Esophagus (tissue), 2 donors: Measurements from ENCODE around the gene HSBP1. TPM values are rescaled to one million over a fixed set of nuclear protein-coding genes. Genes with fewer than 3 reads are reported as not detected.

Experiments
- H3K27ac ChIP-seq, 2 donors: one replicate each; pipeline ENCODE4 v1.5.1; 2013; ENCODE audit warnings: low read depth in 2 of 2, mild to moderate bottlenecking in 2 of 2, inconsistent platforms in 1 of 2, low read length in 1 of 2, moderate library complexity in 1 of 2
- H3K27me3 ChIP-seq, 2 donors: one replicate each; pipeline ENCODE4 v1.6.1; 2013; ENCODE audit warnings: low read length in 2 of 2, control low read depth in 1 of 2, mild to moderate bottlenecking in 1 of 2; ENCODE audit not compliant: insufficient read depth in 2 of 2, control insufficient read depth in 1 of 2
- H3K36me3 ChIP-seq, 2 donors: one replicate each; pipeline ENCODE4 v1.6.1; 2013; ENCODE audit warnings: low read length in 1 of 2; ENCODE audit not compliant: control insufficient read depth in 2 of 2, insufficient read depth in 2 of 2
- H3K4me1 ChIP-seq, 2 donors: one replicate each; pipeline ENCODE4 v1.6.1; 2013; ENCODE audit warnings: low read length in 1 of 2; ENCODE audit not compliant: control insufficient read depth in 2 of 2, insufficient read depth in 2 of 2
- H3K4me3 ChIP-seq, 2 donors: one replicate each; pipeline ENCODE4 v1.5.1; 2013; ENCODE audit warnings: low read length in 2 of 2, mild to moderate bottlenecking in 2 of 2, low read depth in 1 of 2, moderate library complexity in 1 of 2
- H3K9me3 ChIP-seq, 2 donors: one replicate each; pipeline ENCODE4 v1.6.1; 2013; ENCODE audit warnings: mild to moderate bottlenecking in 2 of 2, low read depth in 1 of 2, low read length in 1 of 2, moderate library complexity in 1 of 2; ENCODE audit not compliant: control insufficient read depth in 2 of 2, insufficient read depth in 1 of 2
- WGBS, 2 donors: extraction: QIAGEN DNeasy Blood & Tissue Kit; methylation state at CpG; one replicate each; pipeline ENCODE4 v1.1.7; 2013; 5-methylcytosine and 5-hydroxymethylcytosine counted together
- polyA plus RNA-seq, 2 donors: library from polyadenylated mRNA; stranded (reverse); fragments of 200-250 nt; gene quantifications; one replicate each; pipeline ENCODE4 v1.2.3, GENCODE V29; 2013
- donor health status: healthy with polysubstance abuse.
- donor health status: Bipolar disorder and iron deficiency.

The HSBP1 gene
- polyA plus RNA-seq, 2 donors: 46.2 to 80.6 TPM

GRCh38 chr16:83779886-83780285, 27.9 kb upstream of the HSBP1 start:
- 28 to 37% methylated on average over 6 of the region's 6 CpGs for WGBS, 2 donors

GRCh38 chr16:83785455-83785854, 22.3 kb upstream of the HSBP1 start:
- no peaks in the 10 kb centered on the region for H3K27me3 ChIP-seq
- 79 to 84% methylated on average over 2 of the region's 2 CpGs for WGBS, 2 donors
- H3K9me3 ChIP-seq: no peaks in the 10 kb centered on the region
- no peaks in the 10 kb centered on the region for H3K36me3 ChIP-seq
- no peak overlapping the region for H3K4me3 ChIP-seq
- no peak overlapping the region for H3K27ac ChIP-seq
- no peaks in the 10 kb centered on the region for H3K4me1 ChIP-seq

More at GRCh38 chr16:83779886-83780285, 27.9 kb upstream of the HSBP1 start:
- Histone ChIP-seq H3K9me3 (no peaks in the 10 kb centered on the region), H3K4me1 (no peaks in the 10 kb centered on the region), H3K27ac (no peak overlapping the region), H3K27me3 (no peaks in the 10 kb centered on the region), H3K36me3 (no peaks in the 10 kb centered on the region), H3K4me3 (no peak overlapping the region)

- H3K4me1 ChIP-seq: no peaks in the 10 kb centered on the region
- H3K9me3 ChIP-seq: no peaks in the 10 kb centered on the region
- 81 to 90% methylated on average over 8 of the region's 8 CpGs for WGBS, 2 donors
- H3K27ac ChIP-seq: no peak overlapping the region
- no peaks in the 10 kb centered on the region for H3K36me3 ChIP-seq
- H3K4me3 ChIP-seq: no peak overlapping the region
- H3K27me3 ChIP-seq: no peaks in the 10 kb centered on the region
Observed at GRCh38 chr16:83789642-83790401, 18.0 kb upstream of the HSBP1 start.

GRCh38 chr16:83791916-83792315, 15.9 kb upstream of the HSBP1 start:
- WGBS, 2 donors: 94 to 98% methylated on average over 10 of the region's 10 CpGs
- H3K27me3 ChIP-seq: no peaks in the 10 kb centered on the region
- no peaks in the 10 kb centered on the region for H3K4me1 ChIP-seq
- H3K9me3 ChIP-seq: no peaks in the 10 kb centered on the region
- no peak overlapping the region for H3K4me3 ChIP-seq
- no peaks in the 10 kb centered on the region for H3K36me3 ChIP-seq
- no peak overlapping the region for H3K27ac ChIP-seq

- Histone ChIP-seq H3K9me3 (no peaks in the 10 kb centered on the region), H3K27ac (no peak overlapping the region), H3K4me1 (no peaks in the 10 kb centered on the region), H3K36me3 (no peaks in the 10 kb centered on the region), H3K27me3 (no peaks in the 10 kb centered on the region), H3K4me3 (no peak overlapping the region)
- 77 to 81% methylated on average over 2 of the region's 2 CpGs for WGBS, 2 donors
Observed at GRCh38 chr16:83792391-83792790, 15.4 kb upstream of the HSBP1 start.

- Histone ChIP-seq H3K27ac (no peak overlapping the region), H3K9me3 (no peaks in the 10 kb centered on the region), H3K4me1 (no peaks in the 10 kb centered on the region), H3K36me3 (no peaks in the 10 kb centered on the region), H3K4me3 (no peak overlapping the region), H3K27me3 (no peaks in the 10 kb centered on the region)
- 42 to 54% methylated on average over 9 of the region's 9 CpGs for WGBS, 2 donors
Observed at GRCh38 chr16:83793179-83793578, 14.6 kb upstream of the HSBP1 start.

GRCh38 chr16:83794860-83795554, 12.8 kb upstream of the HSBP1 start:
- Histone ChIP-seq H3K9me3 (no peaks in the 10 kb centered on the region), H3K4me3 (no peak overlapping the region), H3K27ac (no peak overlapping the region), H3K27me3 (no peaks in the 10 kb centered on the region), H3K4me1 (no peaks in the 10 kb centered on the region), H3K36me3 (no peaks in the 10 kb centered on the region)
- WGBS, 2 donors: 78 to 79% methylated on average over 10 of the region's 10 CpGs

- H3K27me3 ChIP-seq: no peaks in the 10 kb centered on the region
- no peaks in the 10 kb centered on the region for H3K36me3 ChIP-seq
- 67 to 76% methylated on average over 9 of the region's 9 CpGs for WGBS, 2 donors
- H3K4me3 ChIP-seq: no peak overlapping the region
- H3K27ac ChIP-seq: no peak overlapping the region
- H3K9me3 ChIP-seq: no peaks in the 10 kb centered on the region
- H3K4me1 ChIP-seq: no peaks in the 10 kb centered on the region
Observed at GRCh38 chr16:83797013-83797412, 10.8 kb upstream of the HSBP1 start.

GRCh38 chr16:83799336-83799735, 8.4 kb upstream of the HSBP1 start:
- H3K27me3 ChIP-seq: no peaks in the 10 kb centered on the region
- WGBS, 2 donors: 48 to 74% methylated on average over 1 of the region's 1 CpG
- no peaks in the 10 kb centered on the region for H3K36me3 ChIP-seq
- H3K27ac ChIP-seq: no peak overlapping the region
- H3K4me1 ChIP-seq: no peaks in the 10 kb centered on the region
- H3K9me3 ChIP-seq: no peaks in the 10 kb centered on the region
- H3K4me3 ChIP-seq: no peak overlapping the region

- Histone ChIP-seq H3K4me3 (peak overlapping the region in 1 of 2 donors; percentile 3), H3K9me3 (no peaks in the 10 kb centered on the region), H3K36me3 (no peaks in the 10 kb centered on the region), H3K27ac (peak overlapping the region; percentile 14 to 68), H3K4me1 (no peaks in the 10 kb centered on the region), H3K27me3 (no peaks in the 10 kb centered on the region)
- WGBS, 2 donors: 6 to 13% methylated on average over 6 of the region's 6 CpGs
Observed at GRCh38 chr16:83802135-83802534, 5.6 kb upstream of the HSBP1 start.
